A549 (cell line): Measurements from ENCODE around the gene VSIG4.

Source experiments
- CHD2 ChIP-seq: fragments of 150-350 bp; IDR thresholded peaks from 2 replicates; pipeline ENCODE4 v1.6.1; 2014; ENCODE audit warnings: low read length; ENCODE audit not compliant: partially characterized antibody
- HDAC2 ChIP-seq: fragments of 200-600 bp; sonication (generic); IDR thresholded peaks from 2 replicates; pipeline ENCODE4 v1.6.1; 2016
- KDM5A ChIP-seq: fragments of 200-600 bp; sonication (generic); IDR thresholded peaks from 2 replicates; pipeline ENCODE4 v1.6.1; 2016; ENCODE audit warnings: antibody characterized with exemption, mild to moderate bottlenecking
- MAZ ChIP-seq: fragments of 150-350 bp; IDR thresholded peaks from 2 replicates; pipeline ENCODE4 v1.6.1; 2014; ENCODE audit warnings: antibody characterized with exemption, low read depth, low read length, borderline replicate concordance
- POLR2A ChIP-seq: IDR thresholded peaks from 2 replicates; pipeline ENCODE4 v1.6.1; 2012; ENCODE audit warnings: mild to moderate bottlenecking, low read length
- POLR2AphosphoS2 ChIP-seq: conservative IDR thresholded peaks from 2 replicates; pipeline ENCODE4 v1.6.1; 2012; ENCODE audit warnings: low read length, improper control_type of control experiment, inconsistent platforms
- RAD21 ChIP-seq, 2 experiments: fragments of >200 bp in 1 of 2; sonication (Bioruptor Twin) in 1 of 2; formaldehyde crosslinking in 1 of 2; IDR thresholded peaks in 1 of 2; conservative IDR thresholded peaks in 1 of 2; 2 replicates in 1 of 2; 3 replicates in 1 of 2; pipeline ENCODE4 v1.6.1; 2012 to 2018; ENCODE audit warnings: inconsistent platforms in 1 of 2
- SMC3 ChIP-seq: fragments of >200 bp; sonication (Bioruptor Twin); formaldehyde crosslinking; IDR thresholded peaks from 3 replicates; pipeline ENCODE4 v1.6.1; 2018; ENCODE audit warnings: inconsistent platforms
- SREBF2 ChIP-seq: fragments of 450-650 bp; IDR thresholded peaks from 2 replicates; pipeline ENCODE4 v1.6.1; 2014; ENCODE audit warnings: mild to moderate bottlenecking, moderate library complexity
- TF ChIP-seq, protein P1 (sequence below): fragments of >200 bp; sonication (Bioruptor Twin); formaldehyde crosslinking; IDR thresholded peaks from 3 replicates; pipeline ENCODE4 v1.5.1; 2016
- TF ChIP-seq, protein P2 (sequence below): fragments of 200-600 bp; sonication (generic); IDR thresholded peaks from 2 replicates; pipeline ENCODE4 v1.6.1; 2016; ENCODE audit warnings: antibody characterized with exemption, mild to moderate bottlenecking, moderate library complexity

DNA sequence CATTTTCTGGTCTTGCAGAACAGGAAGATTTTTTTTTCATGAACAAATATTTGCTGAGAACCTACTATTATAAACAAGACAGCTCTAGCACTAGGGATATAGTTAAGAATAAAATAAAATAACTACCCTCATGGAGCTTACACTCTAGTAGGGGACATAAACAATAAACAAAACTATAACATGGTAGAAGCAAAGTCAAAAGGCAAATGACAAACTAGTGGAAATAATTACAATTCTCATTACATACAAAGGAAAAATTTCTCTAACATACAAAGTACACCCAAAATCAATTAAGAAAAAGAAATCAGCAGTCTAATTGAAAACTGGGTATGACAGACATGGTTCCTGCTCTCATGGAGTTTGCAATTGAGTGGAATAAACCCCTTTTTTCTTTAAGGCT lies 32.0 kb downstream of the VSIG4 start:
- no peak for TF ChIP-seq POLR2AphosphoS2
- TF ChIP-seq, protein P1, sequence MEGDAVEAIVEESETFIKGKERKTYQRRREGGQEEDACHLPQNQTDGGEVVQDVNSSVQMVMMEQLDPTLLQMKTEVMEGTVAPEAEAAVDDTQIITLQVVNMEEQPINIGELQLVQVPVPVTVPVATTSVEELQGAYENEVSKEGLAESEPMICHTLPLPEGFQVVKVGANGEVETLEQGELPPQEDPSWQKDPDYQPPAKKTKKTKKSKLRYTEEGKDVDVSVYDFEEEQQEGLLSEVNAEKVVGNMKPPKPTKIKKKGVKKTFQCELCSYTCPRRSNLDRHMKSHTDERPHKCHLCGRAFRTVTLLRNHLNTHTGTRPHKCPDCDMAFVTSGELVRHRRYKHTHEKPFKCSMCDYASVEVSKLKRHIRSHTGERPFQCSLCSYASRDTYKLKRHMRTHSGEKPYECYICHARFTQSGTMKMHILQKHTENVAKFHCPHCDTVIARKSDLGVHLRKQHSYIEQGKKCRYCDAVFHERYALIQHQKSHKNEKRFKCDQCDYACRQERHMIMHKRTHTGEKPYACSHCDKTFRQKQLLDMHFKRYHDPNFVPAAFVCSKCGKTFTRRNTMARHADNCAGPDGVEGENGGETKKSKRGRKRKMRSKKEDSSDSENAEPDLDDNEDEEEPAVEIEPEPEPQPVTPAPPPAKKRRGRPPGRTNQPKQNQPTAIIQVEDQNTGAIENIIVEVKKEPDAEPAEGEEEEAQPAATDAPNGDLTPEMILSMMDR = no peak
- no peak for TF ChIP-seq POLR2A
- no peak for TF ChIP-seq MAZ
- TF ChIP-seq KDM5A = no peak
- no peak for TF ChIP-seq HDAC2
- TF ChIP-seq SMC3 = no peak
- TF ChIP-seq, protein P2, sequence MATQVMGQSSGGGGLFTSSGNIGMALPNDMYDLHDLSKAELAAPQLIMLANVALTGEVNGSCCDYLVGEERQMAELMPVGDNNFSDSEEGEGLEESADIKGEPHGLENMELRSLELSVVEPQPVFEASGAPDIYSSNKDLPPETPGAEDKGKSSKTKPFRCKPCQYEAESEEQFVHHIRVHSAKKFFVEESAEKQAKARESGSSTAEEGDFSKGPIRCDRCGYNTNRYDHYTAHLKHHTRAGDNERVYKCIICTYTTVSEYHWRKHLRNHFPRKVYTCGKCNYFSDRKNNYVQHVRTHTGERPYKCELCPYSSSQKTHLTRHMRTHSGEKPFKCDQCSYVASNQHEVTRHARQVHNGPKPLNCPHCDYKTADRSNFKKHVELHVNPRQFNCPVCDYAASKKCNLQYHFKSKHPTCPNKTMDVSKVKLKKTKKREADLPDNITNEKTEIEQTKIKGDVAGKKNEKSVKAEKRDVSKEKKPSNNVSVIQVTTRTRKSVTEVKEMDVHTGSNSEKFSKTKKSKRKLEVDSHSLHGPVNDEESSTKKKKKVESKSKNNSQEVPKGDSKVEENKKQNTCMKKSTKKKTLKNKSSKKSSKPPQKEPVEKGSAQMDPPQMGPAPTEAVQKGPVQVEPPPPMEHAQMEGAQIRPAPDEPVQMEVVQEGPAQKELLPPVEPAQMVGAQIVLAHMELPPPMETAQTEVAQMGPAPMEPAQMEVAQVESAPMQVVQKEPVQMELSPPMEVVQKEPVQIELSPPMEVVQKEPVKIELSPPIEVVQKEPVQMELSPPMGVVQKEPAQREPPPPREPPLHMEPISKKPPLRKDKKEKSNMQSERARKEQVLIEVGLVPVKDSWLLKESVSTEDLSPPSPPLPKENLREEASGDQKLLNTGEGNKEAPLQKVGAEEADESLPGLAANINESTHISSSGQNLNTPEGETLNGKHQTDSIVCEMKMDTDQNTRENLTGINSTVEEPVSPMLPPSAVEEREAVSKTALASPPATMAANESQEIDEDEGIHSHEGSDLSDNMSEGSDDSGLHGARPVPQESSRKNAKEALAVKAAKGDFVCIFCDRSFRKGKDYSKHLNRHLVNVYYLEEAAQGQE = no peak
- TF ChIP-seq RAD21 (conservative IDR thresholded peaks at IDR 0.05 in 1 of 2, IDR thresholded peaks at IDR 0.05 in 1 of 2) = no peak
- TF ChIP-seq SREBF2 = no peak
- TF ChIP-seq CHD2 = no peak
